K562 (cell line): Measurements from ENCODE around the gene RARRES1. TPM values are rescaled to one million over a fixed set of nuclear protein-coding genes. Genes with fewer than 3 reads are reported as not detected.

Source experiments
- CBX2 ChIP-seq: fragments of 200-600 bp; sonication (generic); IDR thresholded peaks from one replicate; pipeline ENCODE4 v1.6.1; 2012; ENCODE audit warnings: mild to moderate bottlenecking, low read length, inconsistent platforms; ENCODE audit not compliant: insufficient read depth, poor library complexity, severe bottlenecking
- ELF1 ChIP-seq: fragments of 200-800 bp; sonication (Bioruptor generic); IDR thresholded peaks from 2 replicates; pipeline ENCODE4 v1.6.1; 2016; ENCODE audit warnings: missing genetic modification characterization, missing compliant biosample characterization
- GATA2 ChIP-seq: sonication (generic); formaldehyde crosslinking; IDR thresholded peaks from 2 replicates; pipeline ENCODE4 v1.4.0; 2020; ENCODE audit warnings: mild to moderate bottlenecking, missing genetic modification reagents
- HDAC1 ChIP-seq, 2 experiments: fragments of 450-650 bp; IDR thresholded peaks; 2 replicates each; pipeline ENCODE4 v1.6.1; 2016 to 2017; ENCODE audit warnings: inconsistent platforms in 1 of 2, mild to moderate bottlenecking in 1 of 2, moderate library complexity in 1 of 2
- KDM2B ChIP-seq: fragments of 250-450 bp; sonication (Bioruptor Pico); IDR thresholded peaks from 2 replicates; pipeline ENCODE4 v1.8.0; 2021; ENCODE audit warnings: mild to moderate bottlenecking, moderate library complexity
- LCOR ChIP-seq: sonication (generic); formaldehyde crosslinking; IDR thresholded peaks from 2 replicates; pipeline ENCODE4 v1.8.0; 2022; ENCODE audit warnings: mild to moderate bottlenecking, missing genetic modification reagents
- MTF1 ChIP-seq: fragments of 250-450 bp; sonication (Bioruptor Pico); IDR thresholded peaks from 2 replicates; pipeline ENCODE4 v1.9.0; 2021; ENCODE audit warnings: moderate library complexity, mild to moderate bottlenecking, inconsistent platforms, borderline replicate concordance
- NCOA6 ChIP-seq: fragments of 450-650 bp; IDR thresholded peaks from 2 replicates; pipeline ENCODE4 v1.6.1; 2017; ENCODE audit warnings: mild to moderate bottlenecking
- NR3C1 ChIP-seq: sonication (generic); formaldehyde crosslinking; IDR thresholded peaks from 2 replicates; pipeline ENCODE4 v1.8.1; 2022; ENCODE audit warnings: missing genetic modification reagents
- TAF15 ChIP-seq: fragments of 200-400 bp; formaldehyde crosslinking; IDR thresholded peaks from 2 replicates; pipeline ENCODE4 v1.6.1; 2017; ENCODE audit warnings: mild to moderate bottlenecking, low read depth, low read length, moderate library complexity
- TEAD4 ChIP-seq, 2 experiments: sonication (generic) in 1 of 2; formaldehyde crosslinking in 1 of 2; IDR thresholded peaks; 2 replicates each; pipeline versions ENCODE4 v1.6.1 to v1.8.0; 2012 to 2022; ENCODE audit warnings: borderline replicate concordance in 1 of 2, inconsistent platforms in 1 of 2, low read length in 1 of 2, mild to moderate bottlenecking in 1 of 2, missing genetic modification reagents in 1 of 2
- ZNF174 ChIP-seq: fragments of 250-450 bp; sonication (Bioruptor Pico); IDR thresholded peaks from 2 replicates; pipeline ENCODE4 v1.4.0; 2020; ENCODE audit warnings: mild to moderate bottlenecking
- polyA plus RNA-seq, 8 experiments: library from polyadenylated mRNA; depleted of rRNA in 4 of 8; stranded (reverse) in 5 of 8; unstranded in 3 of 8; fragments of >200 nt; fragmentation: Nextera tagmentation in 2 of 8; fragmentation: Illumina TruSeq in 1 of 8; extraction: Ambion mirVana in 2 of 8; extraction: Trizol in 1 of 8; gene quantifications; 2 replicates each; pipeline versions ENCODE4 v1.2.1 to v1.2.3, GENCODE V29; 2011 to 2014; ENCODE audit warnings: inconsistent platforms in 1 of 8, missing spikeins in 1 of 8
- total RNA-seq, 7 experiments: library from RNA; depleted of rRNA in 6 of 7; stranded (reverse); fragments of >200 nt in 6 of 7; fragmentation: Illumina TruSeq in 2 of 7; extraction: Trizol in 2 of 7; gene quantifications; 2 replicates each; pipeline versions ENCODE4 v1.2.1 to v1.2.3, GENCODE V29; 2011 to 2021; ENCODE audit warnings: low replicate concordance in 1 of 7
- TF ChIP-seq, protein P1 (sequence below), 2 experiments: fragments of 250-450 bp in 1 of 2; fragments of 450-650 bp in 1 of 2; sonication (Bioruptor Pico) in 1 of 2; IDR thresholded peaks; 2 replicates each; pipeline versions ENCODE4 v1.6.1 to v1.8.0; 2016 to 2021; ENCODE audit warnings: mild to moderate bottlenecking in 2 of 2, moderate library complexity in 2 of 2, missing compliant biosample characterization in 1 of 2, missing genetic modification characterization in 1 of 2
- TF ChIP-seq, protein P2 (sequence below), 2 experiments: fragments of 450-650 bp in 1 of 2; sonication (generic) in 1 of 2; formaldehyde crosslinking in 1 of 2; IDR thresholded peaks; 2 replicates each; pipeline versions ENCODE4 v1.7.1 to v1.9.0; 2016 to 2022; ENCODE audit warnings: inconsistent platforms in 1 of 2, mild to moderate bottlenecking in 1 of 2, missing genetic modification reagents in 1 of 2

RARRES1 gene
- total and polyA plus RNA-seq, 9 of the 15 experiments (the other 6 are each of a cell fraction or from before 2014, with no cell fraction given) = not detected

DNA sequence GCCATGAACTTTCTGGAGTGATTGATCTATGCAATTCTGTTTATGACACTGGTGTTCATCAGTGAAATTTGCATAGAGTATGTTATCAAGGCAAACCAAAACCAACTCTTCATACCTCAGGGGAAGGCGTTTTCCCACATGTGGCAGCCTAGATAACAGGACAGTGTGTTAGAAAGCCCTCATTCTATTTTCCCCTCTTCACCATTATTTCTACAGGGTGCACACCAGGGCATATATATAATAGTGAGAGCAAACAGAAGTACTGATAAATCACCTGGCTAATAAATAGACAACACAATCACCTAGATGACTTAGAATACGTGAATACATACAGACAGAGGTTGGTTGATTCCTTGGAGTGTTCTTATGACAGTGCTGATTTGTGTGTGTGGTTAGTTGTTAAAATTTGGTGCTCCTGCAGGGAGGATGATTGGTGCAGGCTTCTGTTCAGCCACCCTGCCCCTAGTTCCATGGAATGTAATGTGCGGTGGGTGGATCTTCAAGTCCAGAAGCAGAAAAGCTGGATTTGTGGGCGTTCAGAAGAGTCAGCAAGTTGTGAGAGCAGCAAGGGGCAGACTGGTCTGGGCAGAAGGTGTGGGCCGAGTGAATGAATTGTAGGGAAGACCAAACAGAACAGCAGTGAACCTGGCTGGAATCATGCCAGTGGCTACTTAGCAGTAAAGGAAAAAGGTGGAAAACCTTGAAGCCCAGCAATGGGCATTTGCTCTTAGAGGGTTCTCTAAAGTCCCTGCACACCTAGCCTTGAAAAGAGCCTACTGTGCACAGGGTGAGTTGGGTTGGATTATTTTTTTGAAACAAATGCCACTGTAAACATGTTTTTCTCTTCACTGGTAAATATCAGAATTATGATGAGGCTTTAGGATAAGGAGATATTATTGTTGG lies 11.7 kb upstream of the RARRES1 start (continued):
- TF ChIP-seq ZNF174 (CRISPR knock-in tag) = no peak
- no peak for TF ChIP-seq KDM2B (CRISPR knock-in tag)
- peak; percentile 97 for TF ChIP-seq LCOR
- TF ChIP-seq HDAC1 (IDR thresholded peaks at IDR 0.05) = peak; percentile 29 to 45; a peak in 2 of 4 replicates
- peak; percentile 95 for TF ChIP-seq TEAD4 (IDR thresholded peaks at IDR 0.05; ENCODE audit: low read length)
- no peak for TF ChIP-seq TEAD4 (CRISPR knock-in tag; IDR thresholded peaks at IDR 0.05; ENCODE audit: borderline replicate concordance)
- peak; percentile 80 for TF ChIP-seq GATA2
- TF ChIP-seq ELF1 (tag) = no peak
- TF ChIP-seq, protein P1, sequence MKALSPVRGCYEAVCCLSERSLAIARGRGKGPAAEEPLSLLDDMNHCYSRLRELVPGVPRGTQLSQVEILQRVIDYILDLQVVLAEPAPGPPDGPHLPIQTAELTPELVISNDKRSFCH (CRISPR knock-in tag; IDR thresholded peaks at IDR 0.05) = no peak
- TF ChIP-seq, protein P1 (tag; IDR thresholded peaks at IDR 0.05) = 0 out of 2 replicates have a peak, but pooled peaks have one; percentile 19
- no peak for TF ChIP-seq TAF15
- no peak for TF ChIP-seq MTF1 (CRISPR knock-in tag)
- no peak for TF ChIP-seq NR3C1 (CRISPR knock-in tag)
- TF ChIP-seq CBX2 = no peak
- TF ChIP-seq NCOA6 = peak; percentile 25; the same call in 1 of the 2 replicates
- TF ChIP-seq, protein P2, sequence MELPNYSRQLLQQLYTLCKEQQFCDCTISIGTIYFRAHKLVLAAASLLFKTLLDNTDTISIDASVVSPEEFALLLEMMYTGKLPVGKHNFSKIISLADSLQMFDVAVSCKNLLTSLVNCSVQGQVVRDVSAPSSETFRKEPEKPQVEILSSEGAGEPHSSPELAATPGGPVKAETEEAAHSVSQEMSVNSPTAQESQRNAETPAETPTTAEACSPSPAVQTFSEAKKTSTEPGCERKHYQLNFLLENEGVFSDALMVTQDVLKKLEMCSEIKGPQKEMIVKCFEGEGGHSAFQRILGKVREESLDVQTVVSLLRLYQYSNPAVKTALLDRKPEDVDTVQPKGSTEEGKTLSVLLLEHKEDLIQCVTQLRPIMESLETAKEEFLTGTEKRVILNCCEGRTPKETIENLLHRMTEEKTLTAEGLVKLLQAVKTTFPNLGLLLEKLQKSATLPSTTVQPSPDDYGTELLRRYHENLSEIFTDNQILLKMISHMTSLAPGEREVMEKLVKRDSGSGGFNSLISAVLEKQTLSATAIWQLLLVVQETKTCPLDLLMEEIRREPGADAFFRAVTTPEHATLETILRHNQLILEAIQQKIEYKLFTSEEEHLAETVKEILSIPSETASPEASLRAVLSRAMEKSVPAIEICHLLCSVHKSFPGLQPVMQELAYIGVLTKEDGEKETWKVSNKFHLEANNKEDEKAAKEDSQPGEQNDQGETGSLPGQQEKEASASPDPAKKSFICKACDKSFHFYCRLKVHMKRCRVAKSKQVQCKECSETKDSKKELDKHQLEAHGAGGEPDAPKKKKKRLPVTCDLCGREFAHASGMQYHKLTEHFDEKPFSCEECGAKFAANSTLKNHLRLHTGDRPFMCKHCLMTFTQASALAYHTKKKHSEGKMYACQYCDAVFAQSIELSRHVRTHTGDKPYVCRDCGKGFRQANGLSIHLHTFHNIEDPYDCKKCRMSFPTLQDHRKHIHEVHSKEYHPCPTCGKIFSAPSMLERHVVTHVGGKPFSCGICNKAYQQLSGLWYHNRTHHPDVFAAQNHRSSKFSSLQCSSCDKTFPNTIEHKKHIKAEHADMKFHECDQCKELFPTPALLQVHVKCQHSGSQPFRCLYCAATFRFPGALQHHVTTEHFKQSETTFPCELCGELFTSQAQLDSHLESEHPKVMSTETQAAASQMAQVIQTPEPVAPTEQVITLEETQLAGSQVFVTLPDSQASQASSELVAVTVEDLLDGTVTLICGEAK (IDR thresholded peaks at IDR 0.05) = peak; percentile 65
- TF ChIP-seq, protein P2 (CRISPR knock-in tag; IDR thresholded peaks at IDR 0.05) = no peak
